Measurements from ENCODE around the gene RHO. TPM values are rescaled to one million over a fixed set of nuclear protein-coding genes. Genes with fewer than 3 reads are reported as not detected.

Gene RHO
- total and polyA plus RNA-seq, 10 of the 15 experiments (the other 5 are each of a cell fraction or from before 2014, with no cell fraction given) = not detected

- in situ Hi-C loops (cut with MboI) = no loop called here
- Histone ChIP-seq H3K27me3 (replicated peaks in 1 of 2; ENCODE audit: control insufficient read depth in 2 of 2, insufficient read depth in 2 of 2, low read length in 1 of 2) (no peaks in the 10 kb centered on the region), H3K4me3 (no peak overlapping the region), H3K79me2 (ENCODE audit: control insufficient read depth, insufficient read depth, low read length) (no peaks in the 10 kb centered on the region), H3K4me1 (ENCODE audit: control insufficient read depth, insufficient read depth, low read length) (peaks cover 22% of the 10 kb centered on the region), H3K9me3 (replicated peaks; ENCODE audit: control insufficient read depth, insufficient read depth, low read length) (no peaks in the 10 kb centered on the region), H3K27ac (ENCODE audit: control insufficient read depth, insufficient read depth) (no peak overlapping the region), H2AFZ (ENCODE audit: control insufficient read depth, low read depth, low read length) (no peak overlapping the region), H4K20me1 (ENCODE audit: control insufficient read depth, insufficient read depth) (no peaks in the 10 kb centered on the region), H3K36me3 (ENCODE audit: control insufficient read depth in 2 of 2, insufficient read depth in 2 of 2, low read length in 1 of 2) (no peaks in the 10 kb centered on the region), H3K9ac (ENCODE audit: control insufficient read depth, insufficient read depth, low read length) (no peak overlapping the region), H3K4me2 (ENCODE audit: control insufficient read depth, insufficient read depth) (no peak overlapping the region)
- intact Hi-C loops (cut with micrococcal nuclease; ENCODE audit: unreplicated experiment) = no loop called here
- WGBS (ENCODE audit: insufficient coverage, insufficient replicate concordance, low lambda C conversion rate, missing lambda C conversion rate) = 78% methylated on average over 24 of the region's 24 CpGs
- BruUV-seq (replicated peaks) = no TSS peak
- no peak for ATAC-seq
- RAD21 ChIA-PET (ENCODE audit: unreplicated experiment) = no interaction called here
- CTCF ChIA-PET = no interaction called here
- SMC1A ChIA-PET (ENCODE audit: uncharacterized antibody, unreplicated experiment) = no interaction called here
- POLR2A ChIA-PET = no interaction called here
- FAIRE-seq = no peak
- DNase-seq (ENCODE audit: low read depth, low spot score) = no peak
- TF ChIP-seq NR2C1 (IDR thresholded peaks at IDR 0.05) (no peak), MYB (IDR thresholded peaks at IDR 0.05; ENCODE audit: borderline replicate concordance, low read depth, low read length) (no peak), SMAD5 (IDR thresholded peaks at IDR 0.05; ENCODE audit: low read depth) (no peak), ZNF622 (IDR thresholded peaks at IDR 0.05) (no peak), REST (IDR thresholded peaks at IDR 0.05; ENCODE audit: low read depth, low read length) (no peak), ATF7 (IDR thresholded peaks at IDR 0.05; ENCODE audit: low read depth) (no peak), HSF1 (IDR thresholded peaks at IDR 0.05; ENCODE audit: low read depth, low read length) (no peak), ZBTB4 (CRISPR knock-in tag; IDR thresholded peaks at IDR 0.05) (no peak), ZBED1 (IDR thresholded peaks at IDR 0.05; ENCODE audit: borderline replicate concordance) (no peak), SUZ12 (IDR thresholded peaks at IDR 0.05; ENCODE audit: unreplicated experiment) (no peak), MXI1 (IDR thresholded peaks at IDR 0.05; ENCODE audit: low read depth, low read length) (no peak), HDAC6 (IDR thresholded peaks at IDR 0.05; ENCODE audit: unreplicated experiment) (no peak), CREB1 (IDR thresholded peaks at IDR 0.05; ENCODE audit: low read depth) (no peak), IRF5 (IDR thresholded peaks at IDR 0.05; ENCODE audit: borderline replicate concordance) (no peak), JUNB (IDR thresholded peaks at IDR 0.05) (no peak), YBX1 (IDR thresholded peaks at IDR 0.05) (no peak), ZNF217 (IDR thresholded peaks at IDR 0.05) (no peak), NR2C2 (IDR thresholded peaks at IDR 0.05; ENCODE audit: borderline replicate concordance, control insufficient read depth, insufficient read length, low read depth) (no peak)
Observed at GRCh38 chr3:129574206-129574605, 45.8 kb downstream of the RHO start.

Measured in GM12878 (cell line).